Esophagus squamous epithelium (tissue), 4 donors: ENCODE results near the gene ERP44.

Source experiments
- CTCF ChIP-seq, 6 experiments: fragments of 450-650 bp in 4 of 6; fragments of 200-600 bp in 2 of 6; sonication (generic) in 2 of 6; IDR thresholded peaks; one replicate each; pipeline ENCODE4 v1.5.1; 2016 to 2019; ENCODE audit warnings: antibody characterized with exemption in 6 of 6, mild to moderate bottlenecking in 4 of 6, moderate library complexity in 4 of 6
- POLR2A ChIP-seq, 4 donors: fragments of 450-650 bp; IDR thresholded peaks; one replicate each; pipeline ENCODE4 v1.6.1; 2017; ENCODE audit warnings: antibody characterized with exemption in 4 of 4, mild to moderate bottlenecking in 4 of 4, moderate library complexity in 3 of 4

- TF ChIP-seq CTCF (IDR thresholded peaks at IDR 0.05) (no peak), POLR2A (IDR thresholded peaks at IDR 0.05) (no peak)
These were observed 100.5 kb downstream of the ERP44 start for GRCh38 chr9:99998266-99998665.
